K562 (cell line): ENCODE data around the gene CTPS1. TPM values are rescaled to one million over a fixed set of nuclear protein-coding genes. Genes with fewer than 3 reads are reported as not detected.

ENCODE experiments used
- CREB1 ChIP-seq, 2 experiments: sonication (generic) in 1 of 2; formaldehyde crosslinking in 1 of 2; IDR thresholded peaks; 2 replicates each; pipeline versions ENCODE4 v1.6.1 to v1.8.0; 2012 to 2022; ENCODE audit warnings: inconsistent platforms in 1 of 2, mild to moderate bottlenecking in 1 of 2, missing genetic modification reagents in 1 of 2, moderate library complexity in 1 of 2
- CUX1 ChIP-seq: fragments of 200-800 bp; sonication (Bioruptor generic); IDR thresholded peaks from 2 replicates; pipeline ENCODE4 v1.6.1; 2016; ENCODE audit warnings: missing genetic modification characterization, missing compliant biosample characterization
- E2F4 ChIP-seq: sonication (generic); formaldehyde crosslinking; IDR thresholded peaks from 2 replicates; pipeline ENCODE4 v1.8.0; 2022; ENCODE audit warnings: mild to moderate bottlenecking, low read depth, missing genetic modification reagents
- E2F6 ChIP-seq, 2 experiments: IDR thresholded peaks; 2 replicates each; pipeline ENCODE4 v1.6.1; 2011; ENCODE audit warnings: borderline replicate concordance in 1 of 2, control low read depth in 1 of 2, low read depth in 1 of 2, low read length in 1 of 2, mild to moderate bottlenecking in 1 of 2, mixed read lengths in 1 of 2, moderate library complexity in 1 of 2; ENCODE audit not compliant: insufficient read depth in 1 of 2, insufficient read length in 1 of 2, poor library complexity in 1 of 2, severe bottlenecking in 1 of 2; ENCODE audit errors: extremely low read depth in 1 of 2
- ETV1 ChIP-seq: fragments of 450-650 bp; conservative IDR thresholded peaks from 2 replicates; pipeline ENCODE4 v1.6.1; 2016; ENCODE audit warnings: missing genetic modification characterization, control low read depth, low read depth, missing compliant biosample characterization
- KAT8 ChIP-seq: fragments of 450-650 bp; IDR thresholded peaks from 2 replicates; pipeline ENCODE4 v1.6.1; 2016; ENCODE audit warnings: low read depth, mild to moderate bottlenecking
- MAFK ChIP-seq: IDR thresholded peaks from 2 replicates; pipeline ENCODE4 v1.6.1; 2011; ENCODE audit warnings: low read length, improper control_type of control experiment
- MIER1 ChIP-seq: fragments of 450-650 bp; IDR thresholded peaks from 2 replicates; pipeline ENCODE4 v1.6.1; 2016; ENCODE audit warnings: antibody characterized with exemption, mild to moderate bottlenecking, low read depth
- NCOA1 ChIP-seq: fragments of 450-650 bp; IDR thresholded peaks from 2 replicates; pipeline ENCODE4 v1.6.1; 2016; ENCODE audit warnings: low read depth
- NFRKB ChIP-seq: fragments of 450-650 bp; IDR thresholded peaks from 2 replicates; pipeline ENCODE4 v1.6.1; 2016; ENCODE audit warnings: low read depth
- PKNOX1 ChIP-seq: fragments of 450-650 bp; IDR thresholded peaks from 2 replicates; pipeline ENCODE4 v1.6.1; 2016
- PML ChIP-seq: IDR thresholded peaks from 2 replicates; pipeline ENCODE4 v1.6.1; 2012; ENCODE audit warnings: low read length, inconsistent platforms
- PRPF4 ChIP-seq: fragments of 200-400 bp; formaldehyde crosslinking; IDR thresholded peaks from one replicate; pipeline ENCODE4 v1.6.1; 2017; ENCODE audit warnings: low read length, low read depth, mild to moderate bottlenecking; ENCODE audit not compliant: insufficient read depth, poor library complexity, severe bottlenecking
- RBBP5 ChIP-seq: fragments of 200-600 bp; sonication (generic); IDR thresholded peaks from 2 replicates; pipeline ENCODE4 v1.6.1; 2012; ENCODE audit warnings: borderline replicate concordance, mild to moderate bottlenecking, low read length, control low read depth, inconsistent platforms; ENCODE audit not compliant: insufficient read depth, poor library complexity, severe bottlenecking
- SP1 ChIP-seq: sonication (generic); formaldehyde crosslinking; IDR thresholded peaks from 2 replicates; pipeline ENCODE4 v1.8.1; 2022; ENCODE audit warnings: mild to moderate bottlenecking, missing genetic modification reagents
- SRSF7 ChIP-seq: fragments of 200-400 bp; formaldehyde crosslinking; optimal IDR thresholded peaks from 2 replicates; pipeline ENCODE3; 2017; ENCODE audit warnings: mild to moderate bottlenecking, low read depth, low read length
- ZNF143 ChIP-seq: sonication (generic); formaldehyde crosslinking; IDR thresholded peaks from 2 replicates; pipeline ENCODE4 v1.9.0; 2022; ENCODE audit warnings: mild to moderate bottlenecking, missing genetic modification reagents
- ZNF174 ChIP-seq: fragments of 250-450 bp; sonication (Bioruptor Pico); IDR thresholded peaks from 2 replicates; pipeline ENCODE4 v1.4.0; 2020; ENCODE audit warnings: mild to moderate bottlenecking
- polyA plus RNA-seq, 8 experiments: library from polyadenylated mRNA; depleted of rRNA in 4 of 8; stranded (reverse) in 5 of 8; unstranded in 3 of 8; fragments of >200 nt; fragmentation: Nextera tagmentation in 2 of 8; fragmentation: Illumina TruSeq in 1 of 8; extraction: Ambion mirVana in 2 of 8; extraction: Trizol in 1 of 8; gene quantifications; 2 replicates each; pipeline versions ENCODE4 v1.2.1 to v1.2.3, GENCODE V29; 2011 to 2014; ENCODE audit warnings: inconsistent platforms in 1 of 8, missing spikeins in 1 of 8
- total RNA-seq, 7 experiments: library from RNA; depleted of rRNA in 6 of 7; stranded (reverse); fragments of >200 nt in 6 of 7; fragmentation: Illumina TruSeq in 2 of 7; extraction: Trizol in 2 of 7; gene quantifications; 2 replicates each; pipeline versions ENCODE4 v1.2.1 to v1.2.3, GENCODE V29; 2011 to 2021; ENCODE audit warnings: low replicate concordance in 1 of 7

The CTPS1 gene
- total and polyA plus RNA-seq, 9 of the 15 experiments (the other 6 are each of a cell fraction or from before 2014, with no cell fraction given): 44.4 to 164 (median 87.7) TPM

- TF ChIP-seq CUX1 (no peak), MAFK (no peak), RBBP5 (peak; percentile 61), PRPF4 (peak; percentile 81), KAT8 (no peak), MIER1 (no peak), PKNOX1 (peak; percentile 99), PML (peak; percentile 70; the same call in 1 of the 2 replicates), ETV1 (peak; percentile 34; the same call in 1 of the 2 replicates), SP1 (CRISPR knock-in tag) (peak; percentile 30; the same call in 1 of the 2 replicates), ZNF174 (no peak), CREB1 (IDR thresholded peaks at IDR 0.05) (peak; percentile 54), CREB1 (CRISPR knock-in tag; IDR thresholded peaks at IDR 0.05) (peak; percentile 77), ZNF143 (CRISPR knock-in tag) (no peak), E2F6 (IDR thresholded peaks at IDR 0.05; ENCODE audit: borderline replicate concordance in 1 of 2, extremely low read depth in 1 of 2, insufficient read depth in 1 of 2, insufficient read length in 1 of 2, low read depth in 1 of 2, low read length in 1 of 2, poor library complexity in 1 of 2, severe bottlenecking in 1 of 2) (peak; percentile 98 to 100), SRSF7 (no peak), NFRKB (0 out of 2 replicates have a peak, but pooled peaks have one; percentile 53), E2F4 (CRISPR knock-in tag) (no peak), NCOA1 (no peak)
Measured at GRCh38 chr1:40979241-40980067, at the start of gene CTPS1 (continued).
